Measurements from ENCODE around the gene ZNF782.

The ZNF782 gene

DNA sequence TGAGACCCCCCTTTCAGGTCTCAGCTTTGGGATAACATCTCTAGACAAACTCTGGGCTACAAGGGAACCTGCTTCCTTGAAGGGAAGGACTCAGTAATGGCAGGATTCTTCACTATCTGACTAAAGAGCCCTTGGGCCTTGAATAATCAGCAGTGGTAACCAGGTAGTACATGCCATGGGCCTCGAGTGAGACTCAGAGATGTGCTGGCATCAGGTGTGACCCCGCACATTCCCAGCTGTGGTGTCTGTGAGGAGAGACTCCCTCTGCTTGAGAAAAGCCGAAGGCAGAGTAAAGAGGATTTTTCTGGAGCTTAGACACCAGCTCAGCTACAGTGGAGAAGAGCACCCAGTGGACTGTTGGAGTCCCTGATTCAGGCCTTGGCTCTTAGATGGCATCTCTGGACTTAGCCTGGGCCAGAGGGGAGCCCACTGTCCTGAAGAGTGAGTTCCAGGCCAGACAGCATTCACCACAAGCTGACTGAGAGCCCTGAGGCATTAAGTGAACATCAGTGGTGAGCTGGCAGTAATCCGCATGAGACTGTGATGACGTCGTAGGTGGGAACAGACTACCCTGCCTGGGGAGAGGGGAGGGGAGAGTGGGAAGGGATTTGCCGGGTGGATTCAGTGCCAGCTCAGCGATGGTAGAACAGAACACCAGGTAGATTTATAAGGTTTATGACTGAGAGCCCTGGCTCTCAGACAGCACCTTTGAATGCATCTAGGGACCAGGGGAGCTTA, 5.3 kb upstream of the ZNF782 start:
- DNase-seq (ENCODE audit: low spot score): no peak
- TF ChIP-seq, protein P1, sequence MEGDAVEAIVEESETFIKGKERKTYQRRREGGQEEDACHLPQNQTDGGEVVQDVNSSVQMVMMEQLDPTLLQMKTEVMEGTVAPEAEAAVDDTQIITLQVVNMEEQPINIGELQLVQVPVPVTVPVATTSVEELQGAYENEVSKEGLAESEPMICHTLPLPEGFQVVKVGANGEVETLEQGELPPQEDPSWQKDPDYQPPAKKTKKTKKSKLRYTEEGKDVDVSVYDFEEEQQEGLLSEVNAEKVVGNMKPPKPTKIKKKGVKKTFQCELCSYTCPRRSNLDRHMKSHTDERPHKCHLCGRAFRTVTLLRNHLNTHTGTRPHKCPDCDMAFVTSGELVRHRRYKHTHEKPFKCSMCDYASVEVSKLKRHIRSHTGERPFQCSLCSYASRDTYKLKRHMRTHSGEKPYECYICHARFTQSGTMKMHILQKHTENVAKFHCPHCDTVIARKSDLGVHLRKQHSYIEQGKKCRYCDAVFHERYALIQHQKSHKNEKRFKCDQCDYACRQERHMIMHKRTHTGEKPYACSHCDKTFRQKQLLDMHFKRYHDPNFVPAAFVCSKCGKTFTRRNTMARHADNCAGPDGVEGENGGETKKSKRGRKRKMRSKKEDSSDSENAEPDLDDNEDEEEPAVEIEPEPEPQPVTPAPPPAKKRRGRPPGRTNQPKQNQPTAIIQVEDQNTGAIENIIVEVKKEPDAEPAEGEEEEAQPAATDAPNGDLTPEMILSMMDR (IDR thresholded peaks at IDR 0.05; ENCODE audit: extremely low read depth, missing control alignments): no peak

GRCh38 chr9:96858670-96859069, 4.4 kb upstream of the ZNF782 start:
- TF ChIP-seq, protein P1 (IDR thresholded peaks at IDR 0.05; ENCODE audit: extremely low read depth, missing control alignments): no peak
- no peak for DNase-seq (ENCODE audit: low spot score)

DNA sequence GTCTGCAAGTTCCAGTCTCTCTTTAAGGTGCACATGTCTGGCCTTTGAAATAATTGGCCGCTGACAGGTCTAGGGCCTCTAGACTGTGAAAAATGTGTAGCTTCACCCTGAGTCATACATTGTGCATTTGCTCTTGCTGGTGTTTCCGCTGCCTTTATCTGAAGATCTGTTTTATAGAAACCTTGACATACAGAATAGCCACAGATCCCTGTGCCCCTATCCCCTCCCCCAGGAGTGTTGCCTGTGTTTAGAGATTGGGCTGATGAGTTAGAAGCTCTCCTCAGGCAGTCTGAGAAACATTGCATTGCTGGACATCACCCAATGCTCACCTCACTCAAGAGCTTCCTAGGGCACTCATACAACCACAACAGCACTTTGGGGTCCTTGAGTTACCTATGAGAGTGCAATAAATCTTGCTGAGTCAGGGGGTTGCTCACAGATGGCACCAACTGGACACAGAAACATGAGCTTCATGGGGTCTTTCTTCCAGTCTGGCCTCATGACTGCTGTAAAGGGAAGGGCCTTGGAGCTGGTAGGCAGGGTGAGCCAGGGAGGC, 3.8 kb upstream of the ZNF782 start:
- no peak for DNase-seq (ENCODE audit: low spot score)
- TF ChIP-seq, protein P1 (IDR thresholded peaks at IDR 0.05; ENCODE audit: extremely low read depth, missing control alignments): no peak

DNA sequence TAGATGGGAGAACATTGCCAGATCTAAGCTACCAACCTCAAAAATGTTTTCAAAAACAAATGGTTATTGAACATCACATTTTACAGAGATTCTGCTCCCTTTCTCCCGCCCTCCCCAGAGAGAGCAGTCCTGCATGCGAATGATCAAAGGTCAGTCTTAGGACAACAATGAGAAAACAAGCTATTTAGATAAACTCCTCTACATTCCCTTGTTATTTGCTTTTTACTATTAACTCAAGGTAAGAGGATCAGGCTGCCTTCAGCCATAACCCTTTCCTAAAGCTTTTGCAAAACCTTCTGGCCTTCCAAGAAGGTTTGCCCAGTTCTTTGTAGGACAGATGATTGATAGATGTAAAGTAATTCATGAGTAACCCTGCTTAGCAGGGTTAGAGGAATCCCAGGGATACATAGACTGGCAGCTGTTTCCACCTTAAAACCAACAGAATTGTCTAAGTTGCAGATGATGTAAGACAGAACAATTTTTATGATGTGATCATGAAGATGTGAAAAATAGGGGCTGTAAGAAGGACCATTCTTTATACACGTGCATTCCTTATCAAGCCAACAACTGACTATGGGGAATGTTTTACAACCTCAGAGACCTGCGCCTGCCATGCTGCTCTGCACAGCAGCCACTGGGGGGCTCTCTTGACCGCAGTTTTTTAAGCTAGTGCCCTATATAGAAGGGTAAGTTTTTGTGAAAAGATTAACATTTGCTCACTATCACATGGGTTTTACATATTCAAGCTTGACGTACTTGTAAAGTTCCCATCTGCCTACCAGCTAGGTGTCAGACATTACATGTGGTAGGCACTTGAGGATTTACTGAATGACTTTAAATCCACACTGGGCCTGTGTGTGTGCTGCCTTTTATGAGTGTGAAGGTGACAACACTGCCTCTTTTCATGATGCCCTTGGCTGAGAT, 2.3 kb upstream of the ZNF782 start:
- DNase-seq (ENCODE audit: low spot score): peak; percentile 54
- TF ChIP-seq, protein P1 (IDR thresholded peaks at IDR 0.05; ENCODE audit: extremely low read depth, missing control alignments): peak; percentile 78

DNA sequence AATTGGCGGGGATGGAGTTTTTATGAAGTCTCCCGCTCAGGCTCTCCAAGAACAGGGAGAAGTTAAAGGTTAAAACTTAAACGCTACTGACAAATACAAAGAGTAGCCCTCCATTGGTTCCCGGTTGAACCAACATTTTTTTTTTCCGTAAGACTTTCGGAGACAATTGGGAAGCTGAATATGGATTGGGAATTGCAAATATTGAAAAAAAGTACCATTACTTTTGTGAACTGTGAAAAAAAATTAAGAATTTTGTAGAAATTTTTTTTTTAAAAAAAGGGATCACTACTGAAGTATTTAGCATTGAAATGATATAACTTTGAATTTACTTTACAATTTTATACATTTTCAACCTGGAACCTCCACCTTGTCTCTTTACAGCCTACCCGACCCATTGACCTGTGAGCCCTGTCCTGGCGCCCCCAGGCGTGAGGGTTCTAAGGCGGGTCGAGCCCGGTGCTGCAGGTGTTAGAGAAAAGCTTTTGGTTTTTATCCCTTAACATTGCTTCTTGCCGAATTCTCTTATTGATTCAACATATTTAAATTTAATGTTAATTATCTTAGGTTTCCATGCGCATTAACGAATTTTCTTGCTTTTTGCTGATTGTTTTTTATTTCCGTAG, 448 bp upstream of the ZNF782 start:
- TF ChIP-seq, protein P1 (IDR thresholded peaks at IDR 0.05; ENCODE audit: extremely low read depth, missing control alignments): no peak
- no peak for DNase-seq (ENCODE audit: low spot score)

- no peak for DNase-seq (ENCODE audit: low spot score)
- TF ChIP-seq, protein P1 (IDR thresholded peaks at IDR 0.05; ENCODE audit: extremely low read depth, missing control alignments): no peak
These were observed 1.6 kb downstream of the ZNF782 start for GRCh38 chr9:96852676-96853075.
